ENCODE measurements around the gene AADACL4. TPM values are rescaled to one million over a fixed set of nuclear protein-coding genes. Genes with fewer than 3 reads are reported as not detected.

The AADACL4 gene
- total and polyA plus RNA-seq, 11 donors, result not detected

DNA sequence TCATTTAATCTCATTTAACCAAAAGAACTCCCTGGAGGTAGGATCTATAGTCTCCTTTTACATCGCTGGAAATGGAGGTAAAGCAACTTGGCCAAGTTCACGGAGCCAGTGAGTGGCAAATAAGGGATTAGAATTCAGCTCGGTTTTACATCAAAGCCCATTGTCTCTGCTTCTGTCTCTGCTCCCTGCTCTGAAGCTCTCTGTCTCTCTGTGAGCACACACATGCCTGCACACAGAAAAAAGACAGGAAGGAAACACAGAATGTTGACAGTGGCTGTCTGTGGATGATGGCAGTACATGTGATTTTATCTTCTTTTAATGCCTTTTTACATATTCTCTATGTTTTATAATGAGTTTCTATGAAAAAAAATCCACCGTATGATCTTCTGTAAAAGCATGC, 17.0 kb upstream of the AADACL4 start:
- H3K4me1 ChIP-seq, result peaks cover 0 to 21% (median 11%) of the 10 kb centered on the region in 12 donors
- H3K4me3 ChIP-seq, result no peak overlapping the region
- TF ChIP-seq POLR2A (IDR thresholded peaks at IDR 0.05), result no peak
- TF ChIP-seq, protein P1, sequence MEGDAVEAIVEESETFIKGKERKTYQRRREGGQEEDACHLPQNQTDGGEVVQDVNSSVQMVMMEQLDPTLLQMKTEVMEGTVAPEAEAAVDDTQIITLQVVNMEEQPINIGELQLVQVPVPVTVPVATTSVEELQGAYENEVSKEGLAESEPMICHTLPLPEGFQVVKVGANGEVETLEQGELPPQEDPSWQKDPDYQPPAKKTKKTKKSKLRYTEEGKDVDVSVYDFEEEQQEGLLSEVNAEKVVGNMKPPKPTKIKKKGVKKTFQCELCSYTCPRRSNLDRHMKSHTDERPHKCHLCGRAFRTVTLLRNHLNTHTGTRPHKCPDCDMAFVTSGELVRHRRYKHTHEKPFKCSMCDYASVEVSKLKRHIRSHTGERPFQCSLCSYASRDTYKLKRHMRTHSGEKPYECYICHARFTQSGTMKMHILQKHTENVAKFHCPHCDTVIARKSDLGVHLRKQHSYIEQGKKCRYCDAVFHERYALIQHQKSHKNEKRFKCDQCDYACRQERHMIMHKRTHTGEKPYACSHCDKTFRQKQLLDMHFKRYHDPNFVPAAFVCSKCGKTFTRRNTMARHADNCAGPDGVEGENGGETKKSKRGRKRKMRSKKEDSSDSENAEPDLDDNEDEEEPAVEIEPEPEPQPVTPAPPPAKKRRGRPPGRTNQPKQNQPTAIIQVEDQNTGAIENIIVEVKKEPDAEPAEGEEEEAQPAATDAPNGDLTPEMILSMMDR (IDR thresholded peaks at IDR 0.05), result no peak
- intact Hi-C loops (cut with DNase I), result loop anchor here in 3 of 10 donors (10.0 kb wide), 1 partner anchor 312 kb away; no protein-coding TSS in a partner anchor
- no peaks in the 10 kb centered on the region for H3K36me3 ChIP-seq
- DNase-seq, result no peak
- WGBS, 4 donors, result 70 to 77% (median 73%) methylated on average over 4 of the region's 4 CpGs
- no peaks in the 10 kb centered on the region for H3K9me3 ChIP-seq
- H3K27me3 ChIP-seq, result no peaks in the 10 kb centered on the region
- no peak overlapping the region for H3K27ac ChIP-seq
- no peak for ATAC-seq

GRCh38 chr1:12627296-12627695, 16.6 kb upstream of the AADACL4 start:
- intact Hi-C loops (cut with DNase I), result loop anchor here in 3 of 10 donors (10.0 kb wide), 1 partner anchor 312 kb away; no protein-coding TSS in a partner anchor
- Histone ChIP-seq H3K27ac (no peak overlapping the region), H3K4me3 (no peak overlapping the region), H3K9me3 (no peaks in the 10 kb centered on the region), H3K36me3 (no peaks in the 10 kb centered on the region), H3K27me3 (no peaks in the 10 kb centered on the region), H3K4me1 (peaks cover 0 to 17% (median 7%) of the 10 kb centered on the region in 12 donors)
- 89 to 93% (median 92%) methylated on average over 5 of the region's 5 CpGs for WGBS, 4 donors
- ATAC-seq, result no peak
- TF ChIP-seq POLR2A (IDR thresholded peaks at IDR 0.05), result no peak
- DNase-seq, result no peak

GRCh38 chr1:12629511-12629956, 14.4 kb upstream of the AADACL4 start:
- H3K27me3 ChIP-seq, result no peaks in the 10 kb centered on the region
- no peaks in the 10 kb centered on the region for H3K9me3 ChIP-seq
- ATAC-seq, result no peak
- DNase-seq, result no peak
- no peak overlapping the region for H3K4me3 ChIP-seq
- no peaks in the 10 kb centered on the region for H3K36me3 ChIP-seq
- H3K4me1 ChIP-seq, result peaks cover 0 to 17% (median 5%) of the 10 kb centered on the region in 12 donors
- WGBS, 4 donors, result 86 to 100% (median 92%) methylated on average over 1 of the region's 1 CpG
- no peak overlapping the region for H3K27ac ChIP-seq
- TF ChIP-seq, protein P1 (IDR thresholded peaks at IDR 0.05), result no peak
- TF ChIP-seq POLR2A (IDR thresholded peaks at IDR 0.05), result no peak
- intact Hi-C loops (cut with DNase I), result loop anchor here in 3 of 10 donors (10.0 kb wide), 1 partner anchor 315 kb away; no protein-coding TSS in a partner anchor

GRCh38 chr1:12629985-12630760, 13.7 kb upstream of the AADACL4 start:
- Histone ChIP-seq H3K9me3 (no peaks in the 10 kb centered on the region), H3K27ac (no peak overlapping the region), H3K4me1 (peaks cover 0 to 20% (median 7%) of the 10 kb centered on the region in 12 donors), H3K27me3 (no peaks in the 10 kb centered on the region), H3K4me3 (no peak overlapping the region), H3K36me3 (no peaks in the 10 kb centered on the region)
- intact Hi-C loops (cut with DNase I), result loop anchor here in 3 of 10 donors (10.0 kb wide), 1 partner anchor 315 kb away; no protein-coding TSS in a partner anchor
- 84 to 93% (median 87%) methylated on average over 11 to 15 of the region's 15 CpGs for WGBS, 4 donors
- DNase-seq (no peak), ATAC-seq (no peak)
- TF ChIP-seq POLR2A (IDR thresholded peaks at IDR 0.05), result no peak
- TF ChIP-seq, protein P1 (IDR thresholded peaks at IDR 0.05), result no peak

Data from heart left ventricle (tissue), 16 donors.